ENCODE measurements around the gene TMC4.
"Not testable (repeated sequence)": the region's sequence is repeated elsewhere in the genome, so short reads cannot be mapped to it uniquely, and the experiment has no call there.

The TMC4 gene

DNA sequence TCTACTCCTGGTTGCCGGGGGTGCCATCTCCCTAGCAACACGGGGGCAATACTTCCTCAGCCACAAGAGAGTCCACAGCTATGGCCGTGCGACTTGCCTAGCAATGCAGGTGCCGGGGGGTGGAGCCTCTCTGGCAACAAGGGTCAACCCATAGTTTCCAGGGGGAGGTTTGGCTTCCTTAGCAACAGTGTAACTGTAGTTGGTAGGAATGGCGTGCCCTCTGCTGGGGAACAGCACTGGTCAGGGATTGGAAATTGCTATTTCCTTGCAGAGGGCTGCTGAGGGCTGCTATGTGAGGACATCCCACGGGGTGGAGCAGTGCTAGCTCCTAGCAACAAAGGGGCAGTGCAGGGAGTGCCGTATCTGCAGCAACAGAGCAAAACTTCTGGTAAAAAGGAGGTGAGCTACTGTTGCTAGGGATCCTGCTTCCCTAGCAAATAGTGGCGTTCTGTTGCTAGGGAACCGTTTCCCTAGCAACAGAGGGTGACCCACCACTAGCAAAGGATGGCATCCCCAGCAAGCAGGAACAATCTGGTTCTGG lies 7.0 kb upstream of the TMC4 start:
- DNase-seq (ENCODE audit: low spot score): peak; percentile 57

DNA sequence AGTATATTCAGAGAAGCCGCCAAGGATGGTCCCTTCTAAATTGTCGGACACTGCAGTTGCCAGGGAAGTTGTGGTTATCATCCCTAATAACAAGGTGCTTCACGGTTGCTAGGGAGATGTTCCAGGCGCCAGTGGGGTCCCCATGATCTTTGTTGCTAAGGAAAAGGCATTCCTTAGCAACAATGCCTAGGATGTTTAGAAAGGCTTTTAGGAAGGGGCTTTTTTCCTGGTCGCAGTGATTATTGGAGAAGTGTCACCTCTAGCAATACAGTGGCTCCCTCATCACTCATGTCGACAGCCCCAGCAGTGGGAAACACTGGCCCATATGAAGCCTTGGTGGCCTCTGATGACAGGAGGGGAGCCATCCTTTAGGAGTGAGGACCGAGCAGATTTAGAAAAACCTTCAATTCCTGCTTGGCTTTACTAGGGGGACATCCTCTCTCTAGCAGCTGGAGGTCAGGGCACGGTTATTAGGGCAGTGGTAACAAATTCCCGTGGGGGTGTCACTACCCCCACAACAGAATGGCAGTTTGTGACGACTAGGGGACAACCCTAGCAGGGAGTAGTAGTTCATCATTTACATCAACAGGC lies 6.4 kb upstream of the TMC4 start:
- no peak for DNase-seq (ENCODE audit: low spot score)

- DNase-seq (ENCODE audit: low spot score): no peak
These were observed 5.8 kb upstream of the TMC4 start for GRCh38 chr19:54178581-54179261.

DNA sequence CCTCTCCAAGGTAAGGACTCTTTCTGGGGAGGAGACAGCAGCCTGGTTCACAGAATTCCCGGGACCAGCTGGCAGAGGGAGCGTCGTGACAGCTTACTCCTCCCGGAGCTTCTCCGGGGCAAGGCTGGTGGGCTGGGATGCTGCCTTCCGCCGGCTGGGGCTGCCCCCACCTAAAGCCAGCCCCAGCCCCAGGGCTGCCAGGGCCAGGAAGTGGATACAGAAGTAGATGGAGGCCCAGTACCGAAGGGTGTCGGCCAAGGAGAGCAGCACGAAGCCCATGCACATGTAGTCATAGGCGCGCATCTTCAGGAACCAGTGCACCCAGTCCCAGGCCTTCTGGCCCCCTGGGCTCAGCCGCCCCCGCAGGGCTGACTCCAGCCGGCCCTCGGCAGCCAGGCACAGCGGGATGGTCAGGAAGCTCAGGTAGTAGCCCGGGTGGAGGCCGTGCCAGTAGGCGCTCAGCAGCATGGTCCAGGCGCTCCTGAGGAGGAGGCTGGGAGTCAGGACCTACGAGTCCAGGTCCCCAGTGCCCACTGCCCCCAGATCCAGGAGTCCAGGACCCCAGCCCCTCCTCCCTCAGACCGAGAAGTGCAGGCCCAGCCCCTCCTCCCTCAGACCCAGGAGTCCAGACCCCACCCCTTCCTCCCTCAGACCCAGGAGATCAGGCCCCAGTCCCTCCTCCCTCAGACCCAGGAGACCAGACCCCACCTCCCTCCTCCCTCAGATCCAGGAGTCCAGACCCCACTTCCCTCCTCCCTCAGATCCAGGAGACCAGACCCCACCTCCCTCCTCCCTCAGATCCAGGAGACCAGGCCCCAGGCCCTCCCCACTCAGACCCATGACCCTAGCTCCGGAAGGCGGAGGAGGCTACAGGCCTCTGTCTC lies 1.2 kb upstream of the TMC4 start:
- DNase-seq (ENCODE audit: low spot score): no peak

GRCh38 chr19:54173359-54173699 lies 369 bp upstream of the TMC4 start:
- no peak for DNase-seq (ENCODE audit: low spot score)

DNA sequence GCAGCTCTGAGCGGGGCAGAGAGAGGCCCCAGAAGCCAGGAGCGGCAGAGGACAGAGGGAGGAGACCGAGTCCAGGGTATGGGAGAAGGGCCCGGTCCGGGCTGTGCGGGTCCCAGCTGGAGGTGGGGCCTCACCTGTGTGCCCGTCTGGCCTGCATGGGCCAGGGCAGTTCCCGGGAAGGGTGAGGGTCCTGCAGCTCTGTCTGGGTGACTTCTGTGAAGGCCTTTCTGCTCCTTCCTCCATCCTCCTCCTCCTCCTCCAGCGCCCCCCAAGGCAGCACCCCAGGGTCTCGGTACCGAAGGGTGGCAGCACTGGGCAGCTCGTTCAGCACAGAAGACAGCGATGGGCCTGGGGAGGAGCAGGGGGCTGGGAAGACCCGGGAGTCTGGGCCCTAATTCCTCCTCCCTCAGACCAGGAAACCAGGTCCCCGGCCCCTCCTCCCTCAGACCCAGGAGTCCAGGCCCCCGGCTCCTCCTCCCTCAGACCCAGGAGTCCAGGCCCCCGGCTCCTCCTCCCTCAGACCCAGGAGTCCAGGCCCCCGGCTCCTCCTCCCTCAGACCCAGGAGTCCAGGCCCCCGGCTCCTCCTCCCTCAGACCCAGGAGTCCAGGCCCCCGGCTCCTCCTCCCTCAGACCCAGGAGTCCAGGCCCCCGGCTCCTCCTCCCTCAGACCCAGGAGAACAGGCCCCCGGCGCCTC lies 1.1 kb downstream of the TMC4 start:
- DNase-seq (ENCODE audit: low spot score): not testable (repeated sequence)

- no peak for DNase-seq (ENCODE audit: low spot score)
These were observed 3.7 kb downstream of the TMC4 start for GRCh38 chr19:54169149-54169740.

DNA sequence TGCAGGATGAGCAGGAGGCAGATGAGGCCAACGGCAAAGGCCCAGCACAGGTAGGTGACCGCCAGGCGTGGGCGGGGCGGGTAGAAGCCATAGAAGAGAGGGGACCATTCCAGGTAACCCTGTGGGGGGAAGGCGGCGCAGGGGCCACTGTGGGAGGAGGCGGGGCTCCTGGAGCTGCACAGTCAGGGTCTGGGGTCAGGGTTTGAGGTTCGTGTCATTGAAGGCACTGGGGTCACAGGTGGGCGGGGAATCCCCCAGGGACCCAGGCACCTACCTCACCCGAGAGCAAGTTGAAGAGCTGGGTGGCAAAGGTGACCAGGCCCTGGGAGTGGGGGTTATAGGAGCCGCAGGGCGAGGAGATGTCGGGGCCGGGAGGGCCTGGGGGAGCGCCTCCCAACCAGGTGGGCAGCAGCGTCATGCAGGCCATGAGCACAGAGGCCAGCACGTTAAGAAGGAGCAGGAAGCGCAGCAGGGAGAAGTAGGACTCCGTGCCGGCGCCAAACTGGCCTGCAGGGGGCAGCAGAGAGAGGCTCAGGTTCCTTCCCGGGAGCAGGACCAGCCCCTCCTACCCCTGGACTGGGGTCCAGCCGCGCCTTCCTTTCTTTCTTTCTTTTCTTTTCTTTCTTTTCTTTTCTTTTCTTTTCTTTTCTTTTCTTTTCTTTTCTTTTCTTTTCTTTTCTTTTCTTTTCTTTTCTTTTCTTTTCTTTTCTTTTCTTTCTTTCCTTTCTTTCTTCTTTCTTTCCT lies 4.6 kb downstream of the TMC4 start:
- DNase-seq (ENCODE audit: low spot score): peak; percentile 76

DNA sequence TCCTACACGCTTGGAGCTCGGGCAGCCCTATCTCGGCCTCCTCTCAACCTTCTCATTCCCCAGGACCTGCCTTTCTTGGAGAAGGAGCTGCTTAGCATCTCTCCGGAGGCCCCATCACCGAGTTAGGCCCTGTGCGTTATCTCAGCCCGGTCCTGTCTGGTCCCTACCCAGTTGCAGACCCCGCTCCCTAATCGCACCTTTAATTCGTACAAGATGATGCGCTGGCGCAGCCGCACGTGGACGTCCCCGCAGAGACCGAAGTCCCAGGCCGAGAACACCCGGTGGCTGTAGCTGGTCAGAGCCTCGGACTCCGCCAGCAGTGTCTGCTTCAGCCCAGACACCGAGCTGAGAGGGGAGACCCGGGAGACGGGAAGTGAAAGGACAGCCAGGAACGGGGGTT lies 7.7 kb downstream of the TMC4 start:
- DNase-seq (ENCODE audit: low spot score): no peak

GRCh38 chr19:54164369-54165068 lies 8.4 kb downstream of the TMC4 start:
- DNase-seq (ENCODE audit: low spot score): no peak

GRCh38 chr19:54162884-54163283 lies 10.1 kb downstream of the TMC4 start:
- DNase-seq (ENCODE audit: low spot score): no peak

DNA sequence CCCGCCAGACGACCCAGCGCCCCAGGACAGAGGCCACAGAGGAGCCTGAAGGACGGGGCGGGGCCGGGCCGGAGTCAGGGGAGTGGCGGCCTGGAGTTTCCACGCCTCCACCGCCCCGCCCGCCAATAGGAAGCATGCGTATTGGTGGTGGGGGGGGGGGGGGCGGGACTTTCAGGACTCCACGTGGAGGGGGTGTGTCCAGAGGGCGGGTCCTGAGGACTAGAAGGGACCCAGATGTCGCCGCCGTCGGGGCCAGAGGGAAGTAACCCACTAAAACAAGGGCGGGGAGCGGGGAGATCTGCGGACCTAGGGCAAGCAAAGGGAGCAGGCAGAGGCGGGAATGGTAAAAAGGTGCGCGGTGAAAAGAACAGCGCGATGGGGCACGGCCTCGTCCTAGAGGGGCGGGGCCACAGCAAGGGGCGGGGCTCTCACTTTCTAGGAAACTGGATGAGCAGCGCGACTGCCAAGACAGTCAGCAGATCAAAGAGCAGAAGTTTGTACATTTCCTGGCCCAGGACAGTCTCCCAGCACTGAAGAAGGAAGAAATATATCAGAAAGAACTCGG lies 10.6 kb downstream of the TMC4 start:
- peak; percentile 57 for DNase-seq (ENCODE audit: low spot score)

DNA sequence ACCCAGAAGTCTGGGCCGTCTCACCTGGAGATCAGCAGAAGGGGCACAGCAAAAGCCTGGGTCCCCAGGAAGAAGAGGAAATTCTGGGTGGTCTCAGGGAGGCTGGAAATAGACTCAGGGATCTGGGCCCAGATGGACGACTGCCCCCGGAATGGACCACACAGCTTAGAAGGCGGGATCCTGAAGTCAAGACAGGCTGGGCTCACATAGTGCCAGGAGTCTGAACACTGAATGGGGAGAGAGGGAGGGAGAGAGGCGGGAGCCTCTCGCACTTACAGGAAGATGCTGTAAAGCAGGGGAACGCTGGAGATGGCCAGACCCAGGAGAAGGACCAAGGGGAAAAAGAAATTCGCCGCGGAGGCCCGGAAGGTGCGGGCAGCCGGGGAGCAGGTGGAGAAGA lies 12.1 kb downstream of the TMC4 start:
- DNase-seq (ENCODE audit: low spot score): no peak

GRCh38 chr19:54160182-54160811 lies 12.7 kb downstream of the TMC4 start:
- DNase-seq (ENCODE audit: low spot score): no peak

DNA sequence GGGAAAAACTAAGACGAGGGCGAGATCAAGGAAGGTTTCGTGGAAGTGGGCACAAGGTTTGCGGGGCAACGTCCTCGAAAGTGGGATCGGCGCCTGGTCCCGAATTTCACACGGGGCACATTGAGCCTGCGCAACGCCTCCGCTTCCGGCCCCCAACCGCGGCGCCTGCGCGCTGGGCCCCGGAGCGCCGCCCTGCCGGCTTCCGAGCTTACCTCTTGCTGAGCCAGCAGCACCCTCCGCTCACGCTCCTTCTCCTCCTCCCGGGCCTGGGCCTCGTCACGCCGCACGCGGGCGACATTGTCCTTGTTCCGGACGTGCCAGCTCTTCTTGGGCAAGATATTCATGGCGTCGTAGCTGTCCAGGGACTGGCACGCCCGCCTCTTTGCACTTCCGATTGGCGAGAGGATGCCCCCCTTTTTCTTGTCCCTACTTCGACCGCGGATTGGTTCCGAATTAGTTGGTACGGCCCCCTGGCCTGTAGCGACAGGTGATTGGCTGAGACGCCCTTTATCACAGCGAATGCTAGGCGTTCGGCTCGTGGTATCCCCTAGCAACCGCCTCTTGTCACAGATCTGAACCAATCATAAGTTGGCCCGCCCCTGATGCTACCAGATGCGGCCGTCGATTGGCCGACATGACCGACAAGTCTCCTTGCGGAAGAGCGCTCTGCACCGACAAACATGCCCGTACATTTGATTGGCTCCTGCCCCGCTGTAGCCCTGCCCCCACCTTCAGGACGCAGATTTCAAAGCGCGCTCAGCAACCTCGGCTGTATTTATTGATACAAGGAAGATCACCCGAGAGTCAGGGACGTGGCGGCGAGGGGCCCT lies 13.4 kb downstream of the TMC4 start, which contains the start of gene LENG1:
LENG1 (minus strand) TSS at position 370 of the 830 bp plus-strand sequence; CDS start at position 344, 26 bp downstream.
- peak; percentile 100 for DNase-seq (ENCODE audit: low spot score)

DNA sequence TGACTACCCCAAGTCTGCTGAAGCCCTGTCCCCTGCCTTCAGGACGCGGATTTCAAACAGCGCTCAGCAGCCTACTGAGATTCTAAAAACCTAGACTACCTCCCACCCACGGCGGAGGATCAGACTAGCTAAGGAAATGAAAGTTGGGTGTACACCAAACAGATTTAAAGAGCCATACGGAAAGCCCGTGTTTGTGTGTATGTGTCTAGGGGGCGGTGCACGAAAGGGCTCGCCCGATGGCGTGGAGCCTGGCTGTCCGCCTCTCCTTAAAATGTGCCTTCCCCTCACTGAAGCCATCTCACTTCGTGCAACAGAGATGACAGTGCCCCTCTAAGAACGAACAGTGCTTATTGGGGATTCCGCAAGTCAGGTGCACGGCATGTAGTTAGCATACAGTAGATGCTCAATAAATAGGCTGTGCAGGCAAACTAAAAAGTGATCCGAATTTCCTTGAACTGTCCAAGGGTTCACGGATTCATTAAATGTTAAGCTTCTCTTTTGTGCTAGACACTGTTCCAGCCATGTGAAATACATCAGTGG lies 14.1 kb downstream of the TMC4 start:
- DNase-seq (ENCODE audit: low spot score): peak; percentile 27

- DNase-seq (ENCODE audit: low spot score): no peak
These were observed 16.0 kb downstream of the TMC4 start for GRCh38 chr19:54156953-54157352.

DNA sequence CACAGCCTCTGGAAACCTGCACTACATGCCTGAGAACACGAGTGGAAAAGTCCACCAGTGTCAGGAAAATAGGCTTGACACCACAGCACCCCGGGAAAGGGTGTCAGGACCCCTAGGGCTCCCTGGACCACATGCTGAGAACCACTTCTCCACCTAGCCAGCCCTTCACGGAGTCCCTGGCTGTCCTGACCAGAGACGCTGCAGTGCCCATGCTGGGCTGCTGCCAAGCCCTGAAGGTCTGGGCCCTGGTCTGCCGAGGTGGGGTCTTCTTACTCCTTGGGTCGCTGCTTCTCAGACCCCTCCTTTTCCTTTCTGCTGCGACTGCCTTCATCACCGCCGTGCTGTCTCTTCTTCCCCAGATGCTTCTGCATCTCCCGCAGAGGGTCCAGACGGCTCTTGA lies 16.5 kb downstream of the TMC4 start:
- DNase-seq (ENCODE audit: low spot score): no peak

Measured in globus pallidus (tissue), 1 donor.